AG08396 (cell line): ENCODE data around the gene ALS2CL.

ENCODE experiments used
- DNase-seq: peaks from one replicate; pipeline ENCODE4 v3.0.0; 2012; ENCODE audit warnings: low spot score, mixed read lengths

The ALS2CL gene

GRCh38 chr3:46664971-46665762, 28.3 kb downstream of the ALS2CL start:
- peak; percentile 2 for DNase-seq

DNA sequence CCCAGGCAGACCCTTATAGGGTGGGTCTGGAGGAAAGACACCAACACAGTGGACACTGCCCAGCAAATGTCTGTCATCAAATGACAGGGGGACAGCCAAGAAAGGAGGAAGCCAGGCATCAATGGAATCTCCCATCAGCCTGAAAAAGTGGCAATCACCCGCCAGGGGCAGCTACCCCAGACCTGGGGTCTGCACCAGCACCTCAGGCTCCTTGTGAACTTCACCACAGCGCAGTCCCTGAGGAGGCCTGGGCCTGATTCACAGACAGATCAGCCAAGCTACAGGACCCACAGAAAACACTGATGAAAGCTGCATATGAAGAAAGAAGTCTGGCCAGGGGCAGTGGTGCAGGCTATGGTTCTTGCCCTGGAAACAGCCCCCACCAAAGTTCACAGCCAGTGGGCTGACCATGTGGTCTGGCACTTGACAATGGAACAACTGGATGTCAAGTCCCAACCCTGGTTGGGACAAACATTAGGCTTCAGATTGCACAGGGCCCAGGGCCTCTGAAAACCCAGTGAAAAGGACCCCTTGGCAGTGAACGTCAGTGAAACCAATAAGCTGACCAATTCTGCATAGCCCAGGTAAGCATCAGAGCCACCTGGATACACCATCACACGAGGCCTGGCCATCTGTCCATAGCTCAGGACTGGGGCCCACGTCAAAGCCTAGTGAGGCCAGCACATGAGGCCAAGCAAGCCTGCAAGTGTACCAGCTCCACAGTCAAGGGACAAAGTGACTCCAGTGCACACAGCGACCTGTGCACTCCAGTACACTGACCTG, 29.1 kb downstream of the ALS2CL start:
- peak; percentile 2 for DNase-seq

- DNase-seq, result peak; percentile 9
Observed at GRCh38 chr3:46663591-46664135, 29.8 kb downstream of the ALS2CL start.

DNA sequence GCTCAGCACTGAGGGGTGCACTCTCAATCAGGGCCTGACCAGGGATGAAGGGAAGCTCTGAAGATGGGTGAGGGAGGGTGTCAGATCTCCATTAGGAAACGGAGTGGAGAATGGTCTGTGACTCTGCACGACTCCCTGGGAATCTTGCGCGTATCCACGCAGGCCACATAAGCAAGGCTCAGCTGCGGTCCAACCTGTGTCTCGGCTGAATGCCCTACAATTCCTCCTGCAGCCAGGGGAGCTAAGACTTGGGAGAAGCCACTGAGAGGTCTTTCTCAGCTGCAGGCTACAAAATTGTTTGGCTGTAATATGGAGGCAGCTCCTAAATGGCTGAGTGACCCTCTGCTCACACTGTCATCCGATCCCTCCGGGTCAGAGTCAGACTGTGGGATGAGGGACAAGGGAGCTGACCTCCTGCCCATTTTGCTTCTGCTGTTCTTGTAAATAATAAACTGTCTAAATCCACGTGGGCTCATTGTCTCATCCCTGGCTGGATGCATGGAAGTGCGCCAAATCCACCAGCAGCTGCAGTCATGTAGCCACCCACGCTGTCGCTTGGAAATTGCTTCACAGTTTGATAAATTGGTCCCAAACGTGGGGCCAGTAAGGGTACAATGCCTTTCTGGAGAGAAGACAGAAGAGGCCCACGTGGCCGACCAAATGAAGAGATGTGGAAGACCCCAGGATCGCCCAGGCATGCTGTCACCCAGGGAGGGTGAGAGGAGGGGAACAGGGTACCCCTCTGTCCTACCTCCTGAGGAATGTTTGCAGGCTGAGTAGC, 30.5 kb downstream of the ALS2CL start:
- DNase-seq, result peak; percentile 54

- peak; percentile 3 for DNase-seq
Observed at GRCh38 chr3:46661776-46662766, 31.4 kb downstream of the ALS2CL start.

DNA sequence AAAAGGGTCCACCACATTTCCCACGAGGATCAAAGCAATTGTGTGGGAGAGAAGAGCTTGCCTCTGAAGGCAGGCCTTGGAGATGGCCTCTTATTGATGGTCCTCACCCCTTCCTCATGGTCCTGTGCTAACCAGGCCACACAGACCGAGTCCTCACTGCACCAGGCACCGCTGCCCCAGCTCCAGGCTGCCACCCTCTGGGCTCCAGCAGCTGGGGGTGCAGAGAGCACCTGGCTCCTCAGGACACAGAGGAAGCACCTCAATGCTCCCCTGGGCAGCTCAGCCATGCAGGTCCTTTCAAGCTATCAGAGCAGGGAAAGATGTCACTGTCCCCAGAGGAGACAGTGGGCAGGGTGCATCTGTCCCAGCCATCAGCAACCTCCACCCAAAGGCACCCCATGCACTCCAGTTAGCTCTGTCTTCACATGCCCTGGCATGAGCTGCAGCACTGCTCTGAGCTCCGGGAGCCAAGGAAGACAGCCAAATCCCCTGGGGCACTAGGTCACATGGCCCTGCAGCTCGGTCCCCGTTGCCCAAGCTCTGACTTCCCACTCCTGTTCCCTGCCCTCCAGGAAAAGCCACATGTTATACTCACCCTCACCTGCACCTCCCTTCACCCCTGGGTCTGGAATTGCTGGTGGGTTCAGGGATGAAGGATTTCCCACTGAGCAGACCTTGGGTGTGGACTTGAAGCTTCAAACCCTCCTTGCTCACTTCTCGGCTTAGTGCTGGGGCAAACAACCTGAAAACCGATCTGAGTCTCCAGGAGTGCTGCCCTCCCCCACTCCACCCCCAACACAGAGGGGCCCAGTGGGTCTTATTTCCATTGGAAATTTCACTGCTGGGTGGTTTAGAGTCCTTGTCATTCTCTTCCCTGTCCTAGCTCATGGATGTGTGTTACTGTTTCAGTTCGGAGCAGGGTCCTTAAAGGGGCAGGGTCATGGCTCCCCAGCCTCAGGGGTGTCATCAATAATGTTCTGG, 32.6 kb downstream of the ALS2CL start:
- no peak for DNase-seq

DNA sequence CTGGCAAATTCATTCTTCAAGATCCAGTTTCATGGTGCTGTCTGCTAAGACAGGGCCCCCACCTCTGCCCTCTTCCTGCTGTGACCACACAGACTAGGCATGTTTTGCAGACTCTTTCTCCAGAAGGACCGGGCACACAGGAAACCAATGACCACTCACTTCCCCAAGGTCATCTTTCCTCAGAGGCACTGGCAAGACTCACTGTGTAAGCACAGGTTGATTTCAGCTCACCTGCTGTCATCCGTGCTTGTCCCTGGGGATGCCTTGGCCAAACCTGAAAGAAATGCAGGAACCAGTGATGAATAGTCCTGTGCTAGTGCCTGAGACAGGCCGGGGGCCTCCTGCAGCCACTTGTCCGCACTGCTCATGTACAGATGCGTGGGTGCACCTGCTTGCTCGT, 33.5 kb downstream of the ALS2CL start:
- DNase-seq, result no peak

- no peak for DNase-seq
Observed at GRCh38 chr3:46659285-46659684, 34.2 kb downstream of the ALS2CL start.

DNA sequence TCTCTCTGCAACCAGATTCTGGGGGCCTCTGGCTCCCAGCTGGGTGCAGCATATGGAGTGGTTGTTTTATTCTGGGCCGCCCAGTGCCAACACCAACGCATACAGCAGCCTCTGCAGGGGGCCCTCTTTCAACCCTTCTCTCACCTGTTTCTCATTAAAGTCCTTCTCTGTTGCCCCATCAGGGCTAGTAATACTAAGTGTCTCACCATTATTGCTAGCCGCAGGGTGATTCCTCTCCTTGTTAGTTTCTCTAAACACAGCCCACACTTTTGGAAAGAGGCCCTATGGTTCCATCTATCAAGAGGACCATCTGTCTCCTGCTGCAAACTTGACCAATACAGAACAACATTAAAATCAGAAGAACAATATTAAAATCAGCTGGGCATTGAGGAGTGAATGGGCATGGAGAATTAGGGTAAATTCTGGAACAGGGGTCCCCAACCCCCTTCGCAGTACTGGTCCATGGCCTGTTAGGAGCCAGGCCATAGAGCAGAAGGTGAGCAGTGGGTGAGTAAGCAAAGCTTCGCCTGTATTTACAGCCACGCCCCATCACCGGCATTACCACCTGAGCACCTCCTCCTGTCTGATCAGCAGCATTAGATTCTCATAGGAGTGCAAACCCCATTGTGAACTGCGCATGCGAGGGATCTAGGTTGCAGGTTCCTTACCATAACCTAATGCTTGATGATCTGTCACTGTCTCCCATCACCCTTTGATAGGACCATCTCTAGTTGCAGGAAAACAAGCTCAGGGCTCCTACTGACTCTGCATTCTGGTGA, 36.5 kb downstream of the ALS2CL start:
- DNase-seq, result no peak

- no peak for DNase-seq
Observed at GRCh38 chr3:46655271-46655670, 38.2 kb downstream of the ALS2CL start.

DNA sequence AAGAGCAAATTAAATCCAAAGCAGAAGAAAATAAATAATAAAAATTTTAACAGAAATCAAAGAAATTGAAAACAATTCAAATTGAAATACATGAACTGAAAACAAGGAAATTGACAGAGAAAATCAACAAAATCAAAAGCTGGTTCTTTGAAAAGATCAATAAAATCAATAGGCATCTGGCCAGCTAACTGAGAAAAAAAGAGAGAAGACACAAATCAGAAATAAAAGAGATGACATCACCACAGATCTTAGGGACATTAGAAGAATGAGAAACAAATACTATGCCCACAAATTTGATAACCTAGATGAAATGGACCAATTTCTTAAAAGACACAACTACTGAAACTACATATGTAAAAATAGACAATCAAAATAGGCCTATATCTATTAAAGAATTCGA, 42.4 kb downstream of the ALS2CL start:
- no peak for DNase-seq

GRCh38 chr3:46649436-46649835, 44.0 kb downstream of the ALS2CL start:
- no peak for DNase-seq

GRCh38 chr3:46648096-46648495, 45.4 kb downstream of the ALS2CL start:
- no peak for DNase-seq

DNA sequence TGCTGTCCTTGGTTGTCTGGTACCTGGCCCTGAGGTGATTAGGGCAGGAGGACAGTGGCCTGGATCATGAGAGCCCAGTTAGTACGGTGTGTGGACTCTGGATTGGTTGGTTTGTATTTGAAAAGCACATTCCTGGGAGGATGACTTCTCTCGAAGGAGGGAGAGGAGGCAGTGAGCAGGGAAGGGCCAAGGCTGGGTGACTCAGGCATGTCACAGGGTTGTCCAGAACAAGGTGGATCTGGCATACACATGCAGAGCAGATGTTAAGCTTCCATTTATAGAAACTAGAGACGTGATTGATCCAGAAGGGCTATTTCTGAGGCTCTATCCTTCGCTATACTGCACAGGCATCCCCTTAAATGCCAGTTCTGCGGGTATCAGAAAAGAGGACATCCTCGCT, 46.8 kb downstream of the ALS2CL start:
- DNase-seq, result peak; percentile 68

- no peak for DNase-seq
Observed at GRCh38 chr3:46643701-46644100, 49.8 kb downstream of the ALS2CL start.

- DNase-seq, result no peak
Observed at GRCh38 chr3:46642971-46643370, 50.5 kb downstream of the ALS2CL start.

GRCh38 chr3:46640927-46641326, 52.6 kb downstream of the ALS2CL start:
- DNase-seq, result no peak

- no peak for DNase-seq
Observed at GRCh38 chr3:46639221-46639620, 54.3 kb downstream of the ALS2CL start.

DNA sequence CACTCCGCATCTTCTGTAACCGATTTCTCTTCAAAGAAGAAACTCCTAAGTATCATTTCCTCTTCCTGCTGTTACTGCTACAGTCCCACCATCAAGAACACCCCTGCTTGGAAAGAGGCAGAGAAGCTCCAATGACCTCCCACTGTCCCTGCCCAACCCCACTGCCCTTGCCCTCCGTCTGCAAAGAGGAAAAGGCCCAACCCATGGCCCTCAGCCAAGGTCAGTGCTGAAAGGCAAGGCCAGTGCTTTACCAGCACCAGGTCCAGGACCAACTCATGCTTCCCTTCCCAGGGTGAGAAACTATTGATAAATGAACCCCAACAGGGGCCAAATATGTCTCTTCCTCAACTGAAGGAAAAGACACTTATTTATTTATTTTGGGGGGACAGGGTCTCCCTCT, 58.6 kb downstream of the ALS2CL start:
- no peak for DNase-seq
